GM21619 (cell line): ENCODE measurements around the gene PDGFRB.

Experiments used
- ATAC-seq: cut with Tn5 transposase; IDR thresholded peaks from one replicate; pipeline ENCODE4 v1.9.1; 2021; ENCODE audit not compliant: unreplicated experiment

The PDGFRB gene

GRCh38 chr5:150155258-150156026 is at the start of gene PDGFRB:
Gene PDGFRB (minus strand): TSS chr5:150155845. CDS start chr5:150137047, 18,798 bp downstream.
- ATAC-seq = peak; percentile 66

GRCh38 chr5:150204590-150204960 is 48.9 kb upstream of the PDGFRB start:
- ATAC-seq = no peak

GRCh38 chr5:150203832-150204589 is 48.4 kb upstream of the PDGFRB start:
- ATAC-seq = no peak

DNA sequence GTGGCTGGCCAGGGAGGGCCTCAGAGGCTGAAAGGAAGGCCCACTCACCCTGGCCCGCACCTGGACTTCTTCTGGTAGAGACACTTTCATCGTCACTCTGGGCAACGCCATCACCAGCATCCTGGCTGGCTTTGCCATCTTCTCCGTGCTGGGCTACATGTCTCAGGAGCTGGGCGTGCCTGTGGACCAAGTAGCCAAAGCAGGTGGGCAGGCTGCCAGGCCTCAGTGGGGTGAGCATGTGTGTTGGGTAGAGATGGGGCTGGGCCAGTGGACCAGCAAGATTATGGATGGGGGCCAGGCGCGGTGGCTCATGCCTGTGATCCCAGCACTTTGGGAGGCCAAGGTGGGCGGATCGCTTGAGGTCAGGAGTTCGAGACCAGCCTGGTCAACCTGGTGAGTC is 46.9 kb upstream of the PDGFRB start:
- no peak for ATAC-seq

DNA sequence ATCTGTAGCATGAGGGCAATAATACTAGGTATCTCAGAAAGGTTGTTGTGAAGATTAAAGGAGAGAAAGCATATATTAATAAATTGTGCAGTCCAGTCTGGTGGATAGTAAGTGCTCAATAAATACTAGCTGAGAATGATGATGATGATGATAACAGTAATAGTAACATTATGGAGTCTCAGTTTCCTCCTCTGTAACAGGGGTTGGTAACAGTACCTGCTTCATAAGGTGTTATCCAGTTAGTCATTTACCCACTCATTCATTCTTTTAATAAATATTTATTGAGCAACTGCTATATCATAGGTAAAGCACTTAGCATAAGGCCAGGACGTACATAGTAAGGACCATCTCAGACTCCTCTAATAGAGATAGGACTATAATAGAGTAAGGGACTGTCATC is 41.8 kb upstream of the PDGFRB start:
- ATAC-seq = no peak

- no peak for ATAC-seq
Observed at GRCh38 chr5:150196986-150197385, 41.3 kb upstream of the PDGFRB start.

GRCh38 chr5:150196514-150196913 is 40.9 kb upstream of the PDGFRB start:
- ATAC-seq = no peak

- no peak for ATAC-seq
Observed at GRCh38 chr5:150195736-150196485, 40.3 kb upstream of the PDGFRB start.

DNA sequence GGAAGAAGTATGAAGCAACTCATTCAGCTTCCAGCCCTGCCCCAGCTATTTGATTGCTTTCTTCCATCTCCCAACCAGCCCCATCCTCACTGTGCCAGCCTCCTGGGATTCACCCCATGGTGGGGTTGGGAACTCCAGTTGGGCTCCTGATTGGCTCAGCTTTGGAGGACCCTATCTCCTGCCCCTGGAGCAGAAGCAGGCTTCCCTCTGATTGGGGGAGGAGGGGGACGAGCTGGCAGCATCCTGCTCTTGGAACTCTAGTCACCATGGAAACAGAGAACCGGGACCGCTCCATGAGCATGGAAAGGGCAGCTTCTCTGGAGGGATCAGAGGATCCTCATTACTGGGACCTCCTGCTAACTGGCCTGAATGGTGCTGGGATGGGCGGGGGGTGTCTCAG is 36.8 kb upstream of the PDGFRB start:
- ATAC-seq = no peak

DNA sequence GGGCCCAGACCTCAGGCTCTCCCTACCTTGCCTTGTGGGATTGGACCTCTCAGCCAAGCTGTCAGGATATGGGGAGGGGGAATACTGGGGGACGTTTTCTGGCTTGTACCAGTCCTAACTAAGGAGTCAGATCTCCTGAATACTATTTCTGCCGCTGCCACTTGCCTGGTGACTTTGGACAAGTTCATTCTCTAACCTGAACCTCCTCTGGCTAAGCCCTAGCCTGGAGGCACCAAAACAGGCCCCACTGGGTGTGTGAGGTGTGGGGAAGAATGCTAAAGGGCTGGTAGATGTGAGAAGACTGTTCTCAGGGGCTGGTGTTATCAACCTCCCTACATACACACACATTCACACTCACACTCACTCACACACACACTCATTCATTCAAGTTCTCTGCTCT is 35.3 kb upstream of the PDGFRB start:
- ATAC-seq = no peak

- ATAC-seq = no peak
Observed at GRCh38 chr5:150190503-150190979, 34.9 kb upstream of the PDGFRB start.

- ATAC-seq = no peak
Observed at GRCh38 chr5:150189728-150190502, 34.3 kb upstream of the PDGFRB start, which contains the start of gene SLC6A7. Gene SLC6A7 (plus strand): TSS chr5:150190062. CDS start chr5:150190328, 266 bp downstream.

DNA sequence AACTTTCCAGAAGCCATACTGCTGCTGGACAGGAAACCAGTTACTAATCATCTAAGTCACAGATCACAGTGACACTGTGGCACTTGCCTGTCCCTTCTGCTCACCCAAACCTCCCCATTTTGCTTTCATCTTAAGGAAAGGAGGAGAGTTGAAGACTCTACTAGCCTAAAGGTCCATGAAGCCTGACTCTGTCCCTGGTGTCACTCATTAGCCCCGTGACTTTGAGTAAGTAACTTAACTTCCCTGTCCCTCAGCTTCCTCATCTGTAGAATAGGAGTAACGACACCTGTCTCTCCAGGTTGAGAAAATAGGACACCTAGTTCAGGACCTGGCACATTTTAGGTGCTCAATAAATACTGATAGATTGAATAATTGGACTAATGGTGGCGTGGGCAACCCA is 33.7 kb upstream of the PDGFRB start:
- ATAC-seq = no peak

- ATAC-seq = no peak
Observed at GRCh38 chr5:150188146-150188842, 32.6 kb upstream of the PDGFRB start.

DNA sequence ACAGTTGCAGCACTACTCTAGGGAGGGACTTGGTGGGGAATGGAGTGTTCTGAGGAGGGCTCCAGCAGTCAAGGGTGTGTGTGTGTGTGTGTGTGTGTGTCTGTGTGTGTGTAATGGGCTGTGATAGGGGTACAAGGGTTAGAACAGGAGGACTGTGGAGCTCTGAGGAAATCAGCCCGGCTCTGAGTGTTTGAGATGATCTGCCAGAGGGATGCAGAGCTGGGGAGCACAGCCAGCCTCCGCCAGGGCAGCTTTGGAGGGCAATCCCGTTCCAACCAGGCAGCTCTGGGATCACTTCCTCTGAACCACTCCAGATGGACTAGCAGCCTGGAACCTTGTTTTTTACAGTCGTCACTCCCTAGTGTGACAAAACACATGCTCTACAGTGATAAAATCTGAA is 31.3 kb upstream of the PDGFRB start:
- no peak for ATAC-seq

- no peak for ATAC-seq
Observed at GRCh38 chr5:150186137-150186536, 30.5 kb upstream of the PDGFRB start.

GRCh38 chr5:150184990-150185912 is 29.6 kb upstream of the PDGFRB start:
- ATAC-seq = no peak

DNA sequence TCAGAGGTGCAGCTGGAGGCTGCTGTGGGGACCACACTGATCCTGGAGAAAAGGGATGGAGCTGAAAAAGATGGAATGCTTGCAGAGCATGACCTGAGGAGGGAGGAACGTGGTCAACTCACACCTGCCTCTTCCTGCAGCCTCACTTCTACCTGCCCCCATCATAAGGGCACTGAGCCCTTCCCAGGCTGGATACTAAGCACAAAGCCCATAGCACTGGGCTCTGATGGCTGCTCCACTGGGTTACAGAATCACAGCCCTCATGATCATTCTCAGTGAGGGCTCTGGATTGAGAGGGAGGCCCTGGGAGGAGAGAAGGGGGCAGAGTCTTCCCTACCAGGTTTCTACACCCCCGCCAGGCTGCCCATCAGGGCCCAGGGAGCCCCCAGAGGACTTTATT is 28.4 kb upstream of the PDGFRB start:
- ATAC-seq = no peak

DNA sequence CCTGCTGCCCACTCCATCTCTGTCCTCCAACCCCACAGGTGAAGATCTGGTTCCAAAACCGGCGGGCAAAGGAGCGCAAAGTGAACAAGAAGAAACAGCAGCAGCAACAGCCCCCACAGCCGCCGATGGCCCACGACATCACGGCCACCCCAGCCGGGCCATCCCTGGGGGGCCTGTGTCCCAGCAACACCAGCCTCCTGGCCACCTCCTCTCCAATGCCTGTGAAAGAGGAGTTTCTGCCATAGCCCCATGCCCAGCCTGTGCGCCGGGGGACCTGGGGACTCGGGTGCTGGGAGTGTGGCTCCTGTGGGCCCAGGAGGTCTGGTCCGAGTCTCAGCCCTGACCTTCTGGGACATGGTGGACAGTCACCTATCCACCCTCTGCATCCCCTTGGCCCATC is 27.8 kb upstream of the PDGFRB start:
- no peak for ATAC-seq
